Vagina (tissue), 2 donors: ENCODE results near the gene TUBGCP3. TPM values are rescaled to one million over a fixed set of nuclear protein-coding genes. Genes with fewer than 3 reads are reported as not detected.

Source experiments
- DNase-seq, 2 donors: peaks; one replicate each; pipeline ENCODE4 v3.0.0-alpha.2; 2017; ENCODE audit errors: extremely low spot score in 2 of 2
- H3K27ac ChIP-seq: fragments of 200-600 bp; sonication (generic); one replicate; pipeline ENCODE4 v1.5.1; 2019
- H3K27me3 ChIP-seq: fragments of 200-600 bp; sonication (generic); one replicate; pipeline ENCODE4 v1.5.1; 2019
- H3K36me3 ChIP-seq, 2 donors: fragments of 200-600 bp; sonication (generic); one replicate each; pipeline ENCODE4 v1.5.1; 2017 to 2019
- H3K4me1 ChIP-seq: fragments of 200-600 bp; sonication (generic); one replicate; pipeline ENCODE4 v1.5.1; 2019
- H3K4me3 ChIP-seq, 2 donors: fragments of 200-600 bp; sonication (generic); 1 replicate in 1 of 2; 2 replicates in 1 of 2; pipeline ENCODE4 v1.5.1; 2016 to 2019
- H3K9me3 ChIP-seq: fragments of 200-600 bp; sonication (generic); one replicate; pipeline ENCODE4 v1.5.1; 2019
- POLR2A ChIP-seq, 2 donors: fragments of 450-650 bp; IDR thresholded peaks; one replicate each; pipeline ENCODE4 v1.6.1; 2017; ENCODE audit warnings: antibody characterized with exemption in 2 of 2, mild to moderate bottlenecking in 2 of 2, moderate library complexity in 2 of 2
- POLR2AphosphoS5 ChIP-seq, 2 donors: sonication (generic); formaldehyde crosslinking; IDR thresholded peaks; one replicate each; pipeline ENCODE4 v1.9.0; 2017; ENCODE audit warnings: antibody characterized with exemption in 2 of 2, mild to moderate bottlenecking in 2 of 2, low read depth in 1 of 2; ENCODE audit not compliant: insufficient read depth in 1 of 2
- intact Hi-C: fragments of 100-400 bp; cut with DNase I; formaldehyde crosslinking; loops from one replicate; pipeline ENCODE4 v1.15.1; 2023
- total RNA-seq: library from RNA; depleted of rRNA; stranded (reverse); fragments of >200 nt; gene quantifications from one replicate; pipeline ENCODE4 v1.2.3, GENCODE V29; 2016
- TF ChIP-seq, protein P1 (sequence below), 3 experiments: fragments of 450-650 bp in 2 of 3; fragments of 200-600 bp in 1 of 3; sonication (generic) in 1 of 3; IDR thresholded peaks; one replicate each; pipeline ENCODE4 v1.5.1; 2017 to 2019; ENCODE audit warnings: antibody characterized with exemption in 3 of 3, mild to moderate bottlenecking in 2 of 3, moderate library complexity in 2 of 3

TUBGCP3 gene
- total RNA-seq, 1 donor from 2014 or later, result 23.3 TPM

DNA sequence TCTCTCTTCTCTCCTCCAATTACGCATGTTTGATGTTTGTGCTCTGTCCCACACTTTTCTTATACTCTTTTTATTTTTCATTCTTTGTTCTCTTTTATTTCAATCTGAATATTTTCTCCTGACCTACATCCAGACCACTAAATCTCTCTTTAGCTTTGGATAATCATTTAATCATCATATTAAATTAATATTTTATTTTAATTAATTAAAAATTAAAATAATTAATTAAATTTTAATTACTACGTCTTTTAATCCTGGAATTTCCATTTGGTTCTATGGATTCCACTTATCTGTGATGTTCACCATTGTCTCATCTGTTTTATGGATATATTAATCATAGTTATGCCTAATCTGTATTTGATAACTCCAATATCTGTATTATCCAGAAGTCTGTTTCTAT, 149.4 kb downstream of the TUBGCP3 start:
- TF ChIP-seq POLR2A (IDR thresholded peaks at IDR 0.05), result no peak
- TF ChIP-seq POLR2AphosphoS5 (IDR thresholded peaks at IDR 0.05; ENCODE audit: insufficient read depth in 1 of 2, low read depth in 1 of 2), result no peak
- TF ChIP-seq, protein P1, sequence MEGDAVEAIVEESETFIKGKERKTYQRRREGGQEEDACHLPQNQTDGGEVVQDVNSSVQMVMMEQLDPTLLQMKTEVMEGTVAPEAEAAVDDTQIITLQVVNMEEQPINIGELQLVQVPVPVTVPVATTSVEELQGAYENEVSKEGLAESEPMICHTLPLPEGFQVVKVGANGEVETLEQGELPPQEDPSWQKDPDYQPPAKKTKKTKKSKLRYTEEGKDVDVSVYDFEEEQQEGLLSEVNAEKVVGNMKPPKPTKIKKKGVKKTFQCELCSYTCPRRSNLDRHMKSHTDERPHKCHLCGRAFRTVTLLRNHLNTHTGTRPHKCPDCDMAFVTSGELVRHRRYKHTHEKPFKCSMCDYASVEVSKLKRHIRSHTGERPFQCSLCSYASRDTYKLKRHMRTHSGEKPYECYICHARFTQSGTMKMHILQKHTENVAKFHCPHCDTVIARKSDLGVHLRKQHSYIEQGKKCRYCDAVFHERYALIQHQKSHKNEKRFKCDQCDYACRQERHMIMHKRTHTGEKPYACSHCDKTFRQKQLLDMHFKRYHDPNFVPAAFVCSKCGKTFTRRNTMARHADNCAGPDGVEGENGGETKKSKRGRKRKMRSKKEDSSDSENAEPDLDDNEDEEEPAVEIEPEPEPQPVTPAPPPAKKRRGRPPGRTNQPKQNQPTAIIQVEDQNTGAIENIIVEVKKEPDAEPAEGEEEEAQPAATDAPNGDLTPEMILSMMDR (IDR thresholded peaks at IDR 0.05), result no peak
- DNase-seq, result no peak
- Histone ChIP-seq H3K9me3 (no peaks in the 10 kb centered on the region), H3K4me1 (peaks cover 7% of the 10 kb centered on the region), H3K27me3 (no peaks in the 10 kb centered on the region), H3K36me3 (no peaks in the 10 kb centered on the region), H3K27ac (no peak overlapping the region), H3K4me3 (no peak overlapping the region)
- intact Hi-C loops, result no loop called here

GRCh38 chr13:112438094-112438493, 149.9 kb downstream of the TUBGCP3 start:
- Histone ChIP-seq H3K4me3 (no peak overlapping the region), H3K4me1 (peaks cover 5% of the 10 kb centered on the region), H3K9me3 (no peaks in the 10 kb centered on the region), H3K27me3 (no peaks in the 10 kb centered on the region), H3K36me3 (no peaks in the 10 kb centered on the region), H3K27ac (no peak overlapping the region)
- TF ChIP-seq POLR2A (IDR thresholded peaks at IDR 0.05), result no peak
- TF ChIP-seq, protein P1 (IDR thresholded peaks at IDR 0.05), result no peak
- TF ChIP-seq POLR2AphosphoS5 (IDR thresholded peaks at IDR 0.05; ENCODE audit: insufficient read depth in 1 of 2, low read depth in 1 of 2), result no peak
- intact Hi-C loops, result no loop called here
- DNase-seq, result no peak

DNA sequence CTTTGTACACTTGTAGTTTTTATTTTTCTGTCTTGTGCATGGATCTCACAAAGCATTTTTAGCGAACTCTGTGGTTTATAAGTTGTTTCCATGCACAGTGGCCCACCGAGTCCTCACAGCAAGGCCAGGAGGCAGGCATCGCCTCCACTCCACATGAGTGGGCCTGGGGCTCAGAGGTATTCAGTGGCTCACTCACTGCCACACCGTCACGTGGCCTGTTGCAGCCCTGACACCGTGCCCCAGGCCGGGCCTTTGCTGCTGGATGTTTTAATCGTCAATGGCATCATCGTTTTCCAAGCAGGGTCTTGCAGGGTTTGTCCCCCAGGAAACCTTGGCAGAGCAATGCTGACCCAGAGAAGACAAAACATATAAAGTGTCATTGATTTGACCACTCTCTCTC, 152.0 kb downstream of the TUBGCP3 start:
- Histone ChIP-seq H3K9me3 (no peaks in the 10 kb centered on the region), H3K27me3 (no peaks in the 10 kb centered on the region), H3K27ac (no peak overlapping the region), H3K4me1 (no peaks in the 10 kb centered on the region), H3K36me3 (no peaks in the 10 kb centered on the region), H3K4me3 (no peak overlapping the region)
- intact Hi-C loops, result no loop called here
- DNase-seq, result no peak
- TF ChIP-seq POLR2A (IDR thresholded peaks at IDR 0.05) (no peak), POLR2AphosphoS5 (IDR thresholded peaks at IDR 0.05; ENCODE audit: insufficient read depth in 1 of 2, low read depth in 1 of 2) (no peak)
- TF ChIP-seq, protein P1 (IDR thresholded peaks at IDR 0.05), result no peak

Other genes with a start within 250 kb of the TUBGCP3 start
- gene SPACA7, start 211.8 kb downstream of the TUBGCP3 start, total RNA-seq, result not detected
- gene ATP11A, start 101.9 kb upstream of the TUBGCP3 start, total RNA-seq, result 33.4 TPM